Measurements from ENCODE around the gene RAP1GDS1. TPM values are rescaled to one million over a fixed set of nuclear protein-coding genes. Genes with fewer than 3 reads are reported as not detected.
"Not testable (repeated sequence)": the region's sequence is repeated elsewhere in the genome, so short reads cannot be mapped to it uniquely, and the experiment has no call there.

The RAP1GDS1 gene
- polyA plus RNA-seq, 3 donors: 23.6 to 37.9 (median 37.8) TPM

DNA sequence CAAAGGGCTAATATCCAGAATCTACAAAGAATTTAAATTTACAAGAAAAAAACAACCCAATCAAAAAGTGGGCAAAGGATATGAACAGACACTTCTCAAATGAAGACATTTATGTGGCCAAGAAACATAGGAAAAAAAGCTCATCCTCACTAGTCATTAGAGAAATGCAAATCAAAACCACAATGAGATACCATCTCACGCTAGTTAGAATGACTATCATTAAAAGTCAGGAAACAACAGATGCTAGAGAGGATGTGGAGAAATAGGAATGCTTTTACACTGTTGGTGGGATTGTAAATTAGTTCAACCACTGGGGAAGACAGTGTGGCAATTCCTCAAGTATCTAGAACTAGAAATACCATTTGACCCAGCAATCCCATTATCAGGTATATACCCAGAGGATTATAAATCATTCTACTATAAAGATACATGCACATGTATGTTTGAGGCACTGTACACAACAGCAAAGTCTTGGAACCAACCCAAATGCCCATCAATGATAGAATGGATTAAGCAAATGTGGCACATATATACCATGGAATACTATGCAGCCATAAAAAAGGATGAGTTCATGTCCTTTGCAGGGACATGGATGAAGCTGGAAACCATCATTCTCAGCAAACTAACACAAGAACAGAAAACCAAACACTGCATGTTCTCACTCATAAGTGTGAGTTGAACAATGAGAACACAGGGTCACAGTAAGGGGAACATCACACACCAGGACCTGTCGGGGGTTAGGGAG, 200.1 kb downstream of the RAP1GDS1 start:
- H3K9ac ChIP-seq (ENCODE audit: insufficient read depth, low read length, poor library complexity, severe bottlenecking); H3K27me3 Mint-ChIP-seq (ENCODE audit: low read depth in 3 of 3); H3K4me3 Mint-ChIP-seq; H3K27me3 ChIP-seq (ENCODE audit: control insufficient read depth in 2 of 2, insufficient read depth in 2 of 2, low read length in 2 of 2); H3K9me3 Mint-ChIP-seq; DNase-seq; H2AFZ ChIP-seq (ENCODE audit: insufficient read depth, low read depth, low read length, poor library complexity, severe bottlenecking); H3K4me1 Mint-ChIP-seq; H3K9me3 ChIP-seq (replicated peaks in 1 of 2; ENCODE audit: control insufficient read depth in 1 of 2, insufficient read depth in 1 of 2, low read length in 2 of 2); H3K4me1 ChIP-seq (ENCODE audit: control insufficient read depth in 1 of 2, insufficient read depth in 2 of 2, low read length in 2 of 2); H3K27ac ChIP-seq (ENCODE audit: low read depth in 1 of 2, low read length in 2 of 2); H3K27ac Mint-ChIP-seq; H3K4me3 ChIP-seq (replicated peaks in 1 of 3; ENCODE audit: low read depth in 2 of 3, low read length in 3 of 3); H3K36me3 ChIP-seq (replicated peaks in 1 of 2; ENCODE audit: control insufficient read depth in 1 of 2, insufficient read depth in 2 of 2, low read length in 2 of 2); H3K36me3 Mint-ChIP-seq; H3K4me2 ChIP-seq (replicated peaks; ENCODE audit: extremely low read depth, low read length, poor library complexity, severe bottlenecking); H3K79me2 ChIP-seq (ENCODE audit: insufficient read depth, low read length); H4K20me1 ChIP-seq (ENCODE audit: insufficient read depth, low read length): not testable (repeated sequence)
- intact Hi-C loops (cut with micrococcal nuclease): loop anchor here in 1 of 2 donors (10.0 kb wide), 1 partner anchor 944 kb away; no protein-coding TSS in a partner anchor
- WGBS (ENCODE audit: insufficient coverage): no CpG with 5 or more reads among the region's 2 CpGs

DNA sequence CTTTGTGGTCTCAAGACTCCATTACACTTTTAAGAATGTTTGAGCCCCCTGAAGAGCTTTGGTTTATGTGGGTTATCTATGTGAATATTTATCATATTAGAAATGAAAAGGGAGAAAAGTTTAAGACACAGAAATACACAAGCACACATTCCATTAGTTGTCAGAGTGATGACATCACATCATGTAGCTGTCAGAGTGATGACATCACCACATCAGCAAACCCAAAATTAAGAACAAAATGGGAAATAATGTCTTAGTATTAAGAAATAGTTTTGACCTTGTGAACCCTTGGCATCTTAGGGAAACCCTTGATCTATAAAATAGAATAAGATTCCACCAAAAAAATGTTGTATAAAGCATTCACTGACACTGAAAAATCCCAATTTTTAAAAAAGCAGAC, 201.3 kb downstream of the RAP1GDS1 start:
- no peak for DNase-seq
- Histone ChIP-seq H4K20me1 (ENCODE audit: insufficient read depth, low read length) (no peaks in the 10 kb centered on the region), H3K27me3 (ENCODE audit: control insufficient read depth in 2 of 2, insufficient read depth in 2 of 2, low read length in 2 of 2) (no peaks in the 10 kb centered on the region), H3K4me1 (ENCODE audit: control insufficient read depth in 1 of 2, insufficient read depth in 2 of 2, low read length in 2 of 2) (peaks cover 0 to under 1% of the 10 kb centered on the region in 2 donors), H3K9ac (ENCODE audit: insufficient read depth, low read length, poor library complexity, severe bottlenecking) (no peak overlapping the region), H2AFZ (ENCODE audit: insufficient read depth, low read depth, low read length, poor library complexity, severe bottlenecking) (no peak overlapping the region), H3K36me3 (replicated peaks in 1 of 2; ENCODE audit: control insufficient read depth in 1 of 2, insufficient read depth in 2 of 2, low read length in 2 of 2) (no peaks in the 10 kb centered on the region), H3K79me2 (ENCODE audit: insufficient read depth, low read length) (no peaks in the 10 kb centered on the region), H3K4me2 (replicated peaks; ENCODE audit: extremely low read depth, low read length, poor library complexity, severe bottlenecking) (no peak overlapping the region), H3K27ac (ENCODE audit: low read depth in 1 of 2, low read length in 2 of 2) (no peak overlapping the region), H3K9me3 (replicated peaks in 1 of 2; ENCODE audit: control insufficient read depth in 1 of 2, insufficient read depth in 1 of 2, low read length in 2 of 2) (no peaks in the 10 kb centered on the region), H3K4me3 (replicated peaks in 1 of 3; ENCODE audit: low read depth in 2 of 3, low read length in 3 of 3) (no peak overlapping the region)
- Mint-ChIP-seq H3K27ac (no peak overlapping the region), H3K9me3 (peaks cover 0 to 6% (median 1%) of the 10 kb centered on the region in 7 donors), H3K4me3 (no peak overlapping the region), H3K27me3 (ENCODE audit: low read depth in 3 of 3) (no peaks in the 10 kb centered on the region), H3K36me3 (no peaks in the 10 kb centered on the region), H3K4me1 (peaks cover 2% of the 10 kb centered on the region)
- TF ChIP-seq, protein P1, sequence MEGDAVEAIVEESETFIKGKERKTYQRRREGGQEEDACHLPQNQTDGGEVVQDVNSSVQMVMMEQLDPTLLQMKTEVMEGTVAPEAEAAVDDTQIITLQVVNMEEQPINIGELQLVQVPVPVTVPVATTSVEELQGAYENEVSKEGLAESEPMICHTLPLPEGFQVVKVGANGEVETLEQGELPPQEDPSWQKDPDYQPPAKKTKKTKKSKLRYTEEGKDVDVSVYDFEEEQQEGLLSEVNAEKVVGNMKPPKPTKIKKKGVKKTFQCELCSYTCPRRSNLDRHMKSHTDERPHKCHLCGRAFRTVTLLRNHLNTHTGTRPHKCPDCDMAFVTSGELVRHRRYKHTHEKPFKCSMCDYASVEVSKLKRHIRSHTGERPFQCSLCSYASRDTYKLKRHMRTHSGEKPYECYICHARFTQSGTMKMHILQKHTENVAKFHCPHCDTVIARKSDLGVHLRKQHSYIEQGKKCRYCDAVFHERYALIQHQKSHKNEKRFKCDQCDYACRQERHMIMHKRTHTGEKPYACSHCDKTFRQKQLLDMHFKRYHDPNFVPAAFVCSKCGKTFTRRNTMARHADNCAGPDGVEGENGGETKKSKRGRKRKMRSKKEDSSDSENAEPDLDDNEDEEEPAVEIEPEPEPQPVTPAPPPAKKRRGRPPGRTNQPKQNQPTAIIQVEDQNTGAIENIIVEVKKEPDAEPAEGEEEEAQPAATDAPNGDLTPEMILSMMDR (IDR thresholded peaks at IDR 0.05): no peak
- intact Hi-C loops (cut with micrococcal nuclease): loop anchor here in 1 of 2 donors (10.0 kb wide), 1 partner anchor 942 kb away; no protein-coding TSS in a partner anchor

Data from CD14-positive monocyte (primary cell).